Measurements from ENCODE around the gene TMEM242. TPM values are rescaled to one million over a fixed set of nuclear protein-coding genes. Genes with fewer than 3 reads are reported as not detected.

The TMEM242 gene
- total and polyA plus RNA-seq, 2 of the 13 experiments (the other 11 are each of a cell fraction or from before 2014, with no cell fraction given), result 5.6 to 11.1 TPM

GRCh38 chr6:157240960-157241311 lies 82.4 kb downstream of the TMEM242 start:
- Histone ChIP-seq H3K9ac (ENCODE audit: insufficient read depth, low read depth, low read length) (no peak overlapping the region), H2AFZ (ENCODE audit: low read length) (no peak overlapping the region), H3K36me3 (replicated peaks in 1 of 2; ENCODE audit: control insufficient read depth in 1 of 2, insufficient read depth in 2 of 2, low read length in 2 of 2) (no peaks in the 10 kb centered on the region), H3K4me3 (replicated peaks in 1 of 3; ENCODE audit: insufficient read depth in 1 of 3, low read depth in 2 of 3, low read length in 3 of 3) (peak overlapping the region; percentile 30 to 68 (median 52); a peak in 3 of 6 replicates), H3K9me3 (ENCODE audit: low read length) (no peaks in the 10 kb centered on the region), H3K4me2 (ENCODE audit: low read depth, low read length) (peak overlapping the region; percentile 81), H4K20me1 (ENCODE audit: insufficient read depth, low read length) (no peaks in the 10 kb centered on the region), H3K4me1 (ENCODE audit: insufficient read depth, low read length) (peaks cover 15% of the 10 kb centered on the region), H3K27ac (ENCODE audit: extremely low read length, insufficient read depth, low read length) (no peak overlapping the region), H3K79me2 (ENCODE audit: insufficient read depth, low read length) (no peaks in the 10 kb centered on the region), H3K27me3 (ENCODE audit: control insufficient read depth in 1 of 2, insufficient read depth in 2 of 2, low read length in 2 of 2) (peaks cover 3 to 75% of the 10 kb centered on the region in 2 experiments; a peak in 4 of 5 replicates)
- CTCF ChIA-PET (ENCODE audit: low intra/inter-chr PET ratio, low total read pairs), result no interaction called here
- BruUV-seq (replicated peaks), result no TSS peak
- FAIRE-seq (no peak), ATAC-seq (no peak; the same call in 2 of the 3 replicates), DNase-seq (ENCODE audit: low spot score) (no peak)
- TF ChIP-seq RFX1 (IDR thresholded peaks at IDR 0.05) (no peak), ZNF687 (CRISPR knock-in tag; IDR thresholded peaks at IDR 0.05) (peak; percentile 32; the same call in 1 of the 2 replicates), KDM5B (CRISPR knock-in tag; IDR thresholded peaks at IDR 0.05; ENCODE audit: borderline replicate concordance) (0 out of 2 replicates have a peak, but pooled peaks have one; percentile 13)
- in situ Hi-C loops (cut with HindIII; ENCODE audit: extremely low pct_ligation_motif_present, low pct_unique_long_range_greater_than_20kb) (no loop called here), intact Hi-C loops (cut with micrococcal nuclease; ENCODE audit: unreplicated experiment) (no loop called here)
- WGBS (ENCODE audit: low lambda C conversion rate), result 48% methylated on average over 10 of the region's 10 CpGs
- POLR2A ChIA-PET, result no interaction called here
